HG03558 (cell line): ENCODE data around the gene ELAVL4.

ENCODE experiments used
- ATAC-seq: cut with Tn5 transposase; IDR thresholded peaks from one replicate; pipeline ENCODE4 v1.9.1; 2021; ENCODE audit warnings: moderate number of reproducible peaks; ENCODE audit not compliant: unreplicated experiment; ENCODE audit errors: extremely low read depth

Gene ELAVL4

GRCh38 chr1:50108497-50109059 lies at the start of gene ELAVL4:
Gene ELAVL4, plus strand, starts transcription at chr1:50108920. Its CDS starts 270 bp downstream, at chr1:50109190.
- no peak for ATAC-seq

GRCh38 chr1:50060279-50060678 lies 48.4 kb upstream of the ELAVL4 start:
- no peak for ATAC-seq

- ATAC-seq: no peak
These were observed 41.9 kb upstream of the ELAVL4 start for GRCh38 chr1:50066806-50067205.

GRCh38 chr1:50074931-50075330 lies 33.8 kb upstream of the ELAVL4 start:
- ATAC-seq: no peak

- no peak for ATAC-seq
These were observed 31.4 kb upstream of the ELAVL4 start for GRCh38 chr1:50077273-50077672.

- ATAC-seq: no peak
These were observed 27.7 kb upstream of the ELAVL4 start for GRCh38 chr1:50080904-50081586.

GRCh38 chr1:50084389-50084788 lies 24.3 kb upstream of the ELAVL4 start:
- ATAC-seq: no peak

GRCh38 chr1:50091068-50091467 lies 17.7 kb upstream of the ELAVL4 start:
- no peak for ATAC-seq

- no peak for ATAC-seq
These were observed 13.0 kb upstream of the ELAVL4 start for GRCh38 chr1:50095716-50096115.

- no peak for ATAC-seq
These were observed 11.6 kb upstream of the ELAVL4 start for GRCh38 chr1:50097021-50097679.

GRCh38 chr1:50097791-50098190 lies 10.9 kb upstream of the ELAVL4 start:
- no peak for ATAC-seq

GRCh38 chr1:50098591-50099021 lies 10.1 kb upstream of the ELAVL4 start:
- no peak for ATAC-seq

- no peak for ATAC-seq
These were observed 9.1 kb upstream of the ELAVL4 start for GRCh38 chr1:50099654-50100053.

GRCh38 chr1:50103615-50104081 lies 5.1 kb upstream of the ELAVL4 start:
- ATAC-seq: no peak

- no peak for ATAC-seq
These were observed 3.3 kb upstream of the ELAVL4 start for GRCh38 chr1:50105433-50105832.

GRCh38 chr1:50106095-50106761 lies 2.5 kb upstream of the ELAVL4 start:
- ATAC-seq: no peak

GRCh38 chr1:50109116-50109515 lies 396 bp downstream of the ELAVL4 start:
- ATAC-seq: no peak

GRCh38 chr1:50109647-50110075 lies 941 bp downstream of the ELAVL4 start:
- ATAC-seq: no peak

- no peak for ATAC-seq
These were observed 1.4 kb downstream of the ELAVL4 start for GRCh38 chr1:50110151-50110550.

GRCh38 chr1:50110656-50111055 lies 1.9 kb downstream of the ELAVL4 start:
- ATAC-seq: no peak

- ATAC-seq: no peak
These were observed 2.8 kb downstream of the ELAVL4 start for GRCh38 chr1:50111503-50111902.
